ENCODE results near the gene WIPF1. TPM values are rescaled to one million over a fixed set of nuclear protein-coding genes. Genes with fewer than 3 reads are reported as not detected.
A peak's percentile ranks its signal among the peaks of the same experiment; 100 is the strongest.

Gene WIPF1
- total and polyA plus RNA-seq, 10 donors, result 74.9 to 265 (median 175) TPM

GRCh38 chr2:174590346-174590745 lies 7.3 kb downstream of the WIPF1 start:
- no peaks in the 10 kb centered on the region for H3K27me3 ChIP-seq (replicated peaks in 1 of 7)
- DNase-seq, result no peak
- TF ChIP-seq POLR2AphosphoS5 (IDR thresholded peaks at IDR 0.05), result peak in 1 of 3 donors; percentile 14
- TF ChIP-seq POLR2A (IDR thresholded peaks at IDR 0.05), result no peak
- TF ChIP-seq, protein P1, sequence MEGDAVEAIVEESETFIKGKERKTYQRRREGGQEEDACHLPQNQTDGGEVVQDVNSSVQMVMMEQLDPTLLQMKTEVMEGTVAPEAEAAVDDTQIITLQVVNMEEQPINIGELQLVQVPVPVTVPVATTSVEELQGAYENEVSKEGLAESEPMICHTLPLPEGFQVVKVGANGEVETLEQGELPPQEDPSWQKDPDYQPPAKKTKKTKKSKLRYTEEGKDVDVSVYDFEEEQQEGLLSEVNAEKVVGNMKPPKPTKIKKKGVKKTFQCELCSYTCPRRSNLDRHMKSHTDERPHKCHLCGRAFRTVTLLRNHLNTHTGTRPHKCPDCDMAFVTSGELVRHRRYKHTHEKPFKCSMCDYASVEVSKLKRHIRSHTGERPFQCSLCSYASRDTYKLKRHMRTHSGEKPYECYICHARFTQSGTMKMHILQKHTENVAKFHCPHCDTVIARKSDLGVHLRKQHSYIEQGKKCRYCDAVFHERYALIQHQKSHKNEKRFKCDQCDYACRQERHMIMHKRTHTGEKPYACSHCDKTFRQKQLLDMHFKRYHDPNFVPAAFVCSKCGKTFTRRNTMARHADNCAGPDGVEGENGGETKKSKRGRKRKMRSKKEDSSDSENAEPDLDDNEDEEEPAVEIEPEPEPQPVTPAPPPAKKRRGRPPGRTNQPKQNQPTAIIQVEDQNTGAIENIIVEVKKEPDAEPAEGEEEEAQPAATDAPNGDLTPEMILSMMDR (IDR thresholded peaks at IDR 0.05 in 8 of 11, conservative IDR thresholded peaks at IDR 0.05 in 3 of 11), result no peak
- peaks cover 0 to 57% (median 11%) of the 10 kb centered on the region in 6 donors for H3K36me3 ChIP-seq
- H3K27ac ChIP-seq, result peak overlapping the region in 7 of 8 donors; percentile 92 to 97 (median 95)
- WGBS, 5 donors, result 67 to 97% (median 72%) methylated on average over 2 to 4 of the region's 4 CpGs
- peaks cover 23 to 100% (median 96%) of the 10 kb centered on the region in 6 donors for H3K4me1 ChIP-seq
- peak overlapping the region in 1 of 8 donors; percentile 74 for H3K4me3 ChIP-seq
- intact Hi-C loops (cut with DNase I; ENCODE audit: low total_unique reads), result no loop called here
- no peaks in the 10 kb centered on the region for H3K9me3 ChIP-seq

DNA sequence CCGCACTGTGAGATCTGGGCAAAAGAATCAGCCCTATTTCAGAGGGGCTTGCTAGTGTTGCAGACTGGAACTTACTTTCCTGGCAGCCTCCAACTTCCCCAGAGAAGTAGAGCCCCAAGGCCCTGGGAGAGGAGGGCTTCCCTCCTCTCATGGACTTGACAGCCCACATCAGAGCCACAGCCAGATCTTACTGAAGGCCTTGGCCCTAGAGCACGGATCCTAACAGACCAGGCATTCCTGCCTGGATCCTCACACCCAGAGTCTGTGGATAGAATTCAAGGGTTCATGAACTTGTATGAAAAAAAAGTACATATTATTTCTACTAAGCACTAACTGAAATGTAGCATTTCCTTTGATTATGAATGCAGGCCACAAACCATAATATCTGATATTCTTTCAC lies 8.3 kb downstream of the WIPF1 start:
- Histone ChIP-seq H3K4me1 (peaks cover 23 to 100% (median 99%) of the 10 kb centered on the region in 6 donors), H3K36me3 (peaks cover 0 to 68% (median 21%) of the 10 kb centered on the region in 6 donors), H3K4me3 (peak overlapping the region in 1 of 8 donors; percentile 15), H3K27me3 (replicated peaks in 1 of 7) (no peaks in the 10 kb centered on the region), H3K9me3 (no peaks in the 10 kb centered on the region), H3K27ac (peak overlapping the region in 7 of 8 donors; percentile 46 to 97 (median 94))
- TF ChIP-seq POLR2AphosphoS5 (IDR thresholded peaks at IDR 0.05) (no peak), POLR2A (IDR thresholded peaks at IDR 0.05) (no peak)
- TF ChIP-seq, protein P1 (IDR thresholded peaks at IDR 0.05 in 8 of 11, conservative IDR thresholded peaks at IDR 0.05 in 3 of 11), result no peak
- no peak for DNase-seq
- intact Hi-C loops (cut with DNase I; ENCODE audit: low total_unique reads), result no loop called here
- 46 to 78% (median 69%) methylated on average over 2 of the region's 2 CpGs for WGBS, 5 donors

DNA sequence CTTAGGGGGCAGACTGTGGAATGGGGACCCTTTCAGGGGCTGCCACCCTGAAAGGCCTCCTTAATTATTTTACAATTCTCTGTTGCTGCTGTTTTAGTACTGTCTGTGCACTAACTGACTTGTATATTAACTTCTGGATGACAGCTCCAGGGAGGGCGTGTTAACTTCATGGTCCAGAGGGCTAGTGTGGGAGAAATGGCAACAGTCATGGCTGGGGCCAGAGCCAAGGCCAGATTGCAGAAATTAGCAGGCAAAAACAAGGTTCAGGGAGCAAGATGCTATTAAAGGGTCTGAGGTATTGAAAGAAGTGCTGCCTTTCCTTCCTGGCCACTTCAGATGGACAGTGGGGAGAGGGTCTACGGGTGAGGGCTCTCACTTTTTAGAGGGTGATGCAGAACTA lies 9.1 kb downstream of the WIPF1 start:
- Histone ChIP-seq H3K27me3 (replicated peaks in 1 of 7) (no peaks in the 10 kb centered on the region), H3K9me3 (no peaks in the 10 kb centered on the region), H3K27ac (peak overlapping the region in 7 of 8 donors; percentile 12 to 97 (median 94)), H3K4me3 (peak overlapping the region in 1 of 8 donors; percentile 15), H3K4me1 (peaks cover 22 to 100% (median 98%) of the 10 kb centered on the region in 6 donors), H3K36me3 (peaks cover 0 to 76% (median 30%) of the 10 kb centered on the region in 6 donors)
- DNase-seq, result no peak
- WGBS, 5 donors, result 64 to 93% (median 82%) methylated on average over 2 of the region's 2 CpGs
- intact Hi-C loops (cut with DNase I; ENCODE audit: low total_unique reads), result no loop called here
- no peak for TF ChIP-seq POLR2AphosphoS5 (IDR thresholded peaks at IDR 0.05)
- TF ChIP-seq, protein P1 (IDR thresholded peaks at IDR 0.05 in 8 of 11, conservative IDR thresholded peaks at IDR 0.05 in 3 of 11), result no peak
- TF ChIP-seq POLR2A (IDR thresholded peaks at IDR 0.05), result no peak

DNA sequence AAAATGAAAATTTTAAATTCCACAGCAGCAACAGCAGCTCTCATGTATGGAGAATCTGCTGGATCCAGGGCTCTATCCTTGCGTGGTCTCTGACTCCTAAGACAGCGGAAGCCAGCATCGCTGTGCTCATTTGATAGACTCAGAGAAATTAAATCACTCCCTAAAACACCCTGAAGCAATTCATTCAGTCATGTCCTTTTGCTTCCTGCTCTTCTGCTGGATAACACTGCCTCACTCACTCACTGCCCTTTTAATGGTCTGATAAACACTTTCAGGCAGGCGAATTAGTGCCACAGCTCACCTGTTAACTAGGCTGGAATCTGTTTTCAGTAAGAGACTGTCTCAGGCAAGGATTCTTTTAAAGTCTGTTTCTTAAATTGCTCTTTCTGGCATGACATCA lies 10.0 kb downstream of the WIPF1 start:
- intact Hi-C loops (cut with DNase I; ENCODE audit: low total_unique reads), result no loop called here
- WGBS, 5 donors, result 74 to 91% (median 88%) methylated on average over 4 of the region's 4 CpGs
- no peaks in the 10 kb centered on the region for H3K9me3 ChIP-seq

More for the DNA sequence above, 10.0 kb downstream of the WIPF1 start:
- Histone ChIP-seq H3K27me3 (replicated peaks in 1 of 7) (no peaks in the 10 kb centered on the region), H3K4me3 (no peak overlapping the region), H3K27ac (peak overlapping the region in 6 of 8 donors; percentile 33 to 97 (median 68)), H3K4me1 (peaks cover 17 to 100% (median 97%) of the 10 kb centered on the region in 6 donors), H3K36me3 (peaks cover 4 to 85% (median 38%) of the 10 kb centered on the region in 6 donors)
- no peak for DNase-seq
- TF ChIP-seq POLR2A (IDR thresholded peaks at IDR 0.05), result no peak
- TF ChIP-seq, protein P1 (IDR thresholded peaks at IDR 0.05 in 8 of 11, conservative IDR thresholded peaks at IDR 0.05 in 3 of 11), result no peak
- TF ChIP-seq POLR2AphosphoS5 (IDR thresholded peaks at IDR 0.05), result no peak
